Inflammatory macrophage (primary cell): ENCODE data around the gene BHLHE23.

Experiments used
- DNase-seq, 2 donors: peaks; one replicate each; pipeline ENCODE4 v3.0.0-alpha.2; 2020 to 2022

Gene BHLHE23

GRCh38 chr20:62991196-62991807 is 15.5 kb downstream of the BHLHE23 start:
- DNase-seq, result no peak

DNA sequence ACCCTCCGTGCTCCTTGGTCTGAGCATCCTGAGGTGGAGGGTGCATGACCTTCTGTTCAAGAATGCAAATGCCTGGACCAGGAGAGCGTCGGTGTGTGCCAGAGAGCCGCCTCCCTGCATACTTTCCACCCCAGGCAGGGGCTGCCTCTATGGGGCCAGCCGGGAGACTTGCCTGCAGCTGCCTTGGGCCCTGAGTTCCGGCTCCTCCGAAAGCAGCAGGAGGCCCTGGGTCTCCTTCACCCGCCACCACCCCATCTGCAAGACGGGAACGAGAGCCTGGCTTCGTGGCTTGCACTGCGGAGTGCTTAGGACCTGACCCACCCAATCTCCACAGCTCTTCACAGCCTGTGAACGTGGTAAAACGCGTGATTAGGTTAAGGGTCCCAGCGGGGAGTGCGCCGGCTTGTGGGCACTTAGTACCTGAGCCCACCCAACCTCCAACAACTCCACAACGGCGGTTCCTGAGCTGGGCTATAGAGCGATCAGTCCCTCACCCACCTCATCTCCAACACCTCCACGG is 16.4 kb downstream of the BHLHE23 start:
- DNase-seq, result no peak

DNA sequence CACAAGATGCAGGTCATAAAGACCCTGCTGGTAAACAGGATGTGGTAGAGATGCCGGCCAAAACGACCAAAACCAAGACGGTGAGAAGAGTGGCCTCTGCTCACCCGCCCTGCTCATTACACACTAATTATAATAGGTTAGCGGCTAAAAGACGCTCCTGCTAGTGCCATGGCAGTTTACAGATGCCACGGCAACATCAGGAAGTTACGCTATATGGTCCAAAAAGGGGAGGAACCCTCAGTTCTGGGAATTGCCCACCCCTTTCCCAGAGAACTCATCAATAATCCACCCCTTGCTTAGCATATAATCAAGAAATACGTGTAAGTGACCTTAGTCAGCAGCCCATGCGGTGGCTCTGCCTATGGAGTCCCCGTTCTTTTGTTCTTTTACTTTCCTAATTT is 17.6 kb downstream of the BHLHE23 start:
- DNase-seq, result peak in 1 of 2 donors; percentile 25

DNA sequence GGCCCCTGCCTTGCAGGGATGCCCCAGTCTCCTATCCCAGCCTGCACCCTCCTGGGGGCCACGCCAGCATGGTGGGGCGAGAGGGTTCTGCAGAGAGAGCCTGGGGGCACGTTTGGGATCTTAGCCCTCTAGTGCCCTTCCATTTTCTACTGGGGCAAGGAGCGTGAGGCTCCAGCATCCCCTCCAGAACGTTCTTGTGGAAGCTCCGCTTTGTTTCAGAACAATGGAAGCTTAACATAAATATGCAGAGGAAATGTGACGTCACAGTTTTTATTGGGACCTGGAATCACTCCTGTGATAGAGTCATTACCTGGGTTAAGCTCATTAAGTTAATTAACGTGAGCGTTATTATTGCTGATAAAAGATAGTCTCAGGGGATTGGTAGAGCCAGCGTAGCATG is 19.6 kb downstream of the BHLHE23 start:
- DNase-seq, result no peak

DNA sequence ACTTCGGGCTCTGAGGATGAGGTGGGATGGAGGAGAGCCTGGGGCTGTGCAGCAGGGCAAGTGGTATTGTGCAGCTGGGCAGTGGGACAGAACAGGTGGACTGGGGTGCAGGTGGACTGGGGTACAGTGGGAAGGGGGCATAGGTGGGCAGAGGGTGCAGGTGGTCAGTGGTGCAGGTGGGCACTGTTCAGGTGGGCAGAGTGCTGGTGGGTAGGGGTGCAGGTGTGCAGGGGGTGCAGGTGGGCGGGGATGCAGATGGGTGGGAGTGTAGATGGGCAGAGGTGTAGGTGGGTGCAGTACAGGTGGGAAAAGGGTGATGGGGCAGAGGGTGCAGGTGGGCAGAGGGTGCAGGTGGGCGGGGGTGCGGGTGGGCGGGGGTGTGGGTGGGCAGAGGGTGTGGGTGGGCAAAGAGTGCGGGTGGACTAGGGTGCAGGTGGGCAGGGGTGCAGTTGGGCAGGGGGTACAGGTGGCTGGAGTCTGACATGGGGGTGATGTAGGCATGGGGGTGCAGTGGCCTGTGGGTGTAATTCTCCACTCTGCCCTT is 20.4 kb downstream of the BHLHE23 start:
- DNase-seq, result no peak

GRCh38 chr20:62985444-62985778 is 21.4 kb downstream of the BHLHE23 start:
- DNase-seq, result no peak

DNA sequence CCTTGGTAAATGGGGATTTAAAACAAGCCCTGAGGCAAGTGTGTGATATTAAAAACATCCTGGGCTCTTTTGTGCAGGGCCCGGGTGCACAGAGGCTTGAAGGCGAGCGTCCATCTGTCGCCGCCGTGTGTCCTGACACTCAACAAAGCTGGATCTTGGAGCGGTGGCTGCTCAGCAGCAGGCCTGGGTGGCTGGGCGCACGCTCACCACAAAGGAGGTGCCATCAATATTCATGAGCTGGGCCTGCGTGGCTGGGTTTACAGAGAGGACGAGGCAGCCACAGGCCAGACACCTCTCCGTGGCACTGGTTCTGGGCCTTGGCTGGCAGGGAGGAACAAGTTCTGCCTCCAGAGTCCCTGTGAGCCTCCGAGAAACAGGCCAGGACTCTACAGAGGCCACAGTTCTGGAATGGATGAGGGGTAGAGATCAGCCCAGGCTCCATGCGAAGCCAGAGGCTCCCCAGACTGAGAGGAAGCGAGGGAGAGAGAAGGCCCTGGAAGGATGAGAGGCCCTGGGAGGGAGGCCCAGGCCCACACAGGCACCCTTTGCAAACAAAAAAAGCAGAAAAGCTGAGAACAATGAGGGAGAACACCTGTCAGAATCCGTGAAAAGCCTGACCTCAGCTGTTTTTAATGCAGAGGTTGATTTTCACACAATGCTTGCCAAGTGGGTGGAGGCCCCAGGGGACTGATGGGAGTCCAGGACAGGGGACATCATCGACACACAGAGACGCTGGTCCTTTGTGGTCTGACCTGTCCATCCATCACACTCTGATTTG is 21.9 kb downstream of the BHLHE23 start:
- DNase-seq, result no peak

GRCh38 chr20:62983210-62983609 is 23.6 kb downstream of the BHLHE23 start:
- DNase-seq, result no peak

DNA sequence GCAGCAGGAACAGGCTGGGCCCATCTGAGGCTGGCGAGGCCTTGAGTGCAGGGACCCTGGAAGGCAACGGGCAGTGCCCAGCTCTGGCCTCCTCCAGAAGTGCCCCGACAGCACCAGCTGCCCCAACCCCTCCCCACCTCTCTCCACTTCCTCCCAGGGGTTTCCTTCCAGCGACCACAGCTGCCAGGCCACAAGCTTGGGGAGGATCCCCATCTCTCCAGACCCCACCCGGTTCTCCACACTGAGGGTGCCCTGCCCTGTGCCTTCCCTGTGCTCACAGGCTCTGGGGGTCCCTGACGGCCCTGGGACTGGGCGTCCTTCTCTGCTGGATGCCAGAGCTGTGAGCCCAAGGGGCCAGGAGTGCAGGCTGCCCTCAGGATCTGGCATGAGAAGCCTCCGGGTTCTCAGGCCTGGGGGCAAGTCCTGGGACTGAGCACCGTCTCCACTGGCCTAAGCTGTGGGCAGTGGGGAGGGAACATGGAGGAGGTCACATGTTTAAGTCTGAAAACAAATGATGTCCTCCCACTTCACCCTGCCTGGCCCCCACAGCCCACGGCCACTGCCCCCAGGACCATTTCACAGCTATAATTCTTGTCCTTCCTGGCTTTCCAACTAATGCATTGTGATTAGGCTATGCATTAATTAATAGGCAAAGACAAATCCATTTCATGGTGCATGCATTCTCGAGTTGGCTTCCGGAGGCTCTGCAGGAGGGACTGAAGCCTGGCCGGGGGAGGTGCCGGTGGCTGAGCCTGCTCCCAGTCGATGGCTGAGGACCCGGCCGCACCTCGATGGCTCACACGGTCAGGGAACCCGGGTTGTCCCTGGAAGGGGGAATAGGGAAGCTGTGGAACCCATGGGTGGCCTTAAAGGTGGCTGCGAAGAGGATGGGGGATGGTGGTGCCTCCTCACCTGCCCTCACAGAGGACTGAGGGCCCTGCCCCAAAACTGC is 24.4 kb downstream of the BHLHE23 start:
- no peak for DNase-seq

- no peak for DNase-seq
Measured at GRCh38 chr20:62980970-62981369, 25.8 kb downstream of the BHLHE23 start.

GRCh38 chr20:62980380-62980960 is 26.3 kb downstream of the BHLHE23 start:
- DNase-seq, result no peak

GRCh38 chr20:62979876-62980373 is 26.8 kb downstream of the BHLHE23 start:
- DNase-seq, result no peak

DNA sequence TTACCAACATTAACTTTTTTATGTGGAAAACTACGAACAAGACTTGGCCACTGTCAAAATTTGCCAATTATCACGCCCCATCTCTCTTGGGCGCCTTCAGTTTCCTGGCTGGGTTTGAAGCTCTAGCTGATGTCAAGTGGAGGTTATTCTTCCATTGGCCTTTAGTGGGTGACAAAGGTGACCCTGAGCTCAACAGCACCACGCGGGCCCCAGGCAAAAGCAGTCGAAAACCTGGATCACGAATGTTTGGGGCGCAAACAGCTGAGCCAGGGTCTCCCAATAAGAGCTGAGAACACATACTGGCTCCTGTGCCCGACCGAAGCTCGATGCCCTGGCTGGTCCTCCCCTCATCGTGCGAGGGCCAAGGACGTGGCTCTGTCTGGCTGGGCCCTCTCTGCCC is 27.5 kb downstream of the BHLHE23 start:
- DNase-seq, result no peak

DNA sequence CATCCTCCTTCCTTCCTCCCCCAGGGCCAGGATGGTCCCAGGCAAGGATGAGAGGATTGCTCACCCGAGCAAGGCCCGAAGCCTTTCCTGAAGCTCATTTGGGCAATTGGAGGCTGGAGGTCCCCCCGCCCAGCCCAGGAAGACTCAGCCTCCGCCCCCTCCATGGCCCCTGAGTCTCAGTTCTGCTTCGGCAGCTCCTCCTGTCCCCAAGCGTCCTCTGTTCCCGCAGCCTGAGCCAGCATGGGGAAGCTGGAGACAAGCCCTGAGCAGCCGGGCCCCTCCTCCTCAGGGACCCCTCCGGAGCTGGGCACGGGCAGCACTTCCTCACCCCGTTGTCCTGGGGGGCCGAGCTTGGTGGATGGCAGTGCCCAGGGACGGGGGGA is 28.2 kb downstream of the BHLHE23 start:
- DNase-seq, result peak in 1 of 2 donors; percentile 22

- no peak for DNase-seq
Measured at GRCh38 chr20:62977613-62978560, 28.9 kb downstream of the BHLHE23 start.

GRCh38 chr20:62976886-62977285 is 29.9 kb downstream of the BHLHE23 start:
- DNase-seq, result no peak

DNA sequence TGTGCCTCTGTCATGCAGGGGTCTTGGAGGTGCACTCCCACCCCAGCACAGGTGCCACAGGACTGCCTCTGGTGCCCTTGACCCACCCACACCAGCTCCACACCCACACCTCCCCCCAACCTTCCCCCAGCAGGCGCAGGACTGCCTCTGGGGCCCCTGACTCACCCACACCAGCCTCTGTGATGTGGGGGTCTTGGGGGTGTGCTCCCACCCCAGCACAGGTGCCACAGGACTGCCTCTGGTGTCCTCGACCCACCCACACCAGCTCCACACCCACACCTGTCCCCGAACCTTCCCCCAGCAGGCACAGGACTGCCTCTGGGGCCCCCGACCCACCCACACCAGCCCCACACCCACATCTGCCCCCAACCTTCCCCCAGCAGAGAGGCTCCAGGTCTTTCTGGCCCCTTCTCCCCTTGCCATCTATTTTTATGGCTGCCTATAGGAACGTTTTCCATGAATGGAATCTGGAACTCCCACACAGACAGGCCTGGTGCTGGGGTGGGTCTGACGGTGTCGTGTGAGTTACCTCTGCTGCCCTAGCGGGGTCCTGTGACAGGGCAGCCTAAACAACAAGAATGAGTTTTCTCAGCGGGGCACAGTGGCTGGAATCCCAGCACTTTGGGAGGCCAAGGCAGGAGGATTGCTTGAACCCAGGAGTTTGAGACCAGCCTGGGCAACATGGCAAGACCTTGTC is 30.8 kb downstream of the BHLHE23 start:
- DNase-seq, result no peak

DNA sequence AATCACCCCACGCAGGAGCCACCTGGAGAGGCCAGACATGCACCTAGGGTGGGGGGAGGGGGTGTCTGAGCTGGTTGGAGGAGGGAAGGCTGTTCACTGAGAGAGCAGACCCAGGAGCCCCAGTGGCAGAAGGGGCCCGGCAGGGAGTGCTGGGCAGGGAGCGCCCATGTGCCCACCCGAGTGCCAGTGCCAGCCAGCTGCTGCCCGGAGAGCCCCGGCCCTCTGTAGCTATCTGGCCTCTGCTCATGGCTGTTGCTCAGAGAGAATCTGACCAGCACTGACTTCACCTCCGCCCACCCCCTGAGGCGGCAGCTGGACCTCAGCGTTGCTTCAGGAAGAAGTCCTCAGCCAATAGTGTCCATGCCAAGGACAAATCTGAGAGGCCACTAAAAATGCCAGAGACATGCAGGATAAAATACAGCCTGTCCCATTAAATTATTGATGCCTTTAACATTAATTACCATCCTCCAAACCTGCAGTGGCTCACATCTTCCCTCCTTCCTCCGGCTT is 31.5 kb downstream of the BHLHE23 start:
- DNase-seq, result peak in 1 of 2 donors; percentile 64

DNA sequence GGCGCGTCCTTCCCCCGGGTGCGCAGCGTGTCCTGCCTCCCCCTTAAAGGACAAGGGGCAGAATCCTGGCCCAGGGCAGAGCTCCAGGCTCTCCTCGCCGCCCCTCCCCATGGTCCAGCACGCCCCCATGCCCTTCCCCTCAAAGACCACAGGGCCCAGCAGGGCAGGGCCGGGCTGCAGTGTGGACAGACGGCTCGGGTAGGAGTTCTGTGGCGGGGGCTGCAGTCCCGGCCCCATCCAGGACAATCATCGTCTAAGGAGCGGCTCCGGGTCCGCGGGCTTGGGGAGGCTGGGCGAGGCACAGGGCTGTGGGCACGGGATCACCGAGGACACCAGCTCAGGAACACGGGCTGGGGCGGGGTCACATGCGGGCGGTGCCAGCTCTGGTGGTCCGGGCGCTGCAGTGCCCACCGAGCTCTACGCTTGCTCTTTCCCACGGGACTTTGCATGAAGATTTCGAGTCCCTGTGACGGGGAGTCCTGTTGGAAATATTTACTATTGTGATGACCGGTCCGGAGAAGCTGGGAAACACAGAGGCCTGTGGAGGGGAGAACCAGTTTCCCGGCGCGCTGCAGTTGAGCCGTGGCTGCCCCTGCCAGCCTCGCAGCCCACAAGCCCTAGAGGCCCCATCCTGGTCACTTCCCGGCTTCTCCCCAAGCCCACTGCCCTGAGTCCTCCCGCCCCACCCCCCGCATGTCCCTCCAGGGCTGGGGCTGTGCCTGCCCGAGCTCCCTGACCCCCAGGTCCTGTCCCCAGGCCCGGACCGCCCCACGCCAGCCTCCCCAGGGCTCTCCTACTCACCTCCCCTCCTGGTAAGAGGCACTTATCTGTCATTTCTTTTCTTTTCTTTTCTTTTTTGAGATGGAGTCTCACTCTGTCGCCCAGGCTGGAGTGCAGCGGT is 33.7 kb downstream of the BHLHE23 start:
- no peak for DNase-seq
